ENCODE results near the gene FBXW7.

DNA sequence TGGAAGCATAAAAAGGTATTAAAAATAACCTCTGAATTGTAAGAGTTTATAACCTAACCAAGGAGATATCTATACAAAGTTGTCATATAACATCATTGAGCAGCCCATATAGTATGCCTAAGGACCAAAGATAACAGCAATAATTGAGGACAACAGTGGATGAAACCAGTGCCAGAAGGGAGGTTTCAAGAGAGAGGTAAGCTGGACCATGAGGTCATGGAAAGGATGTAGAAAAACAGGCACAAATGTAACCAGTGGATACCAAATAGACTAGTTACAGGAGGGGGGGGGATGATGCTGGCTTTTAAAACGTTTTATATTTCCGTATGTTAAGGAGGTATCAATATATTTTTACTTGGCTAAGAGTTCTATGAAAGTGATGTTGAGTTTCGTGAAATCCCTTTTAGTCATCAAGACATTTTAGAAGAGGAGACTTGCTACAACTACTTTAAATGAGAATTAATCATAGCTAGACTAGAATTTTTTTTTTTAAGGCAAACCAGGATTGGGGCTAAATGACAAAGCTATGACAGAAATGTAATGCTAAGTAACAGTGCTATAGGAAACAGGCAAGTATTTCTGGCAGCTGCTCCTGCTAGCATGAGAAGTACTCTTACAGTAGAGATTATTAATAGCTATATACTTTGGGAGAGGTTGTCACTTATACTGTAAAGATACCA, 161.1 kb downstream of the FBXW7 start:
- no peak for TF ChIP-seq CTCF (IDR thresholded peaks at IDR 0.05; ENCODE audit: poor library complexity, severe bottlenecking)
- no peak for TF ChIP-seq EZH2 (IDR thresholded peaks at IDR 0.05; ENCODE audit: borderline replicate concordance, insufficient read depth, low read length, poor library complexity, severe bottlenecking)
- no peak for TF ChIP-seq RAD21 (conservative IDR thresholded peaks at IDR 0.05)
- TF ChIP-seq, protein P1, sequence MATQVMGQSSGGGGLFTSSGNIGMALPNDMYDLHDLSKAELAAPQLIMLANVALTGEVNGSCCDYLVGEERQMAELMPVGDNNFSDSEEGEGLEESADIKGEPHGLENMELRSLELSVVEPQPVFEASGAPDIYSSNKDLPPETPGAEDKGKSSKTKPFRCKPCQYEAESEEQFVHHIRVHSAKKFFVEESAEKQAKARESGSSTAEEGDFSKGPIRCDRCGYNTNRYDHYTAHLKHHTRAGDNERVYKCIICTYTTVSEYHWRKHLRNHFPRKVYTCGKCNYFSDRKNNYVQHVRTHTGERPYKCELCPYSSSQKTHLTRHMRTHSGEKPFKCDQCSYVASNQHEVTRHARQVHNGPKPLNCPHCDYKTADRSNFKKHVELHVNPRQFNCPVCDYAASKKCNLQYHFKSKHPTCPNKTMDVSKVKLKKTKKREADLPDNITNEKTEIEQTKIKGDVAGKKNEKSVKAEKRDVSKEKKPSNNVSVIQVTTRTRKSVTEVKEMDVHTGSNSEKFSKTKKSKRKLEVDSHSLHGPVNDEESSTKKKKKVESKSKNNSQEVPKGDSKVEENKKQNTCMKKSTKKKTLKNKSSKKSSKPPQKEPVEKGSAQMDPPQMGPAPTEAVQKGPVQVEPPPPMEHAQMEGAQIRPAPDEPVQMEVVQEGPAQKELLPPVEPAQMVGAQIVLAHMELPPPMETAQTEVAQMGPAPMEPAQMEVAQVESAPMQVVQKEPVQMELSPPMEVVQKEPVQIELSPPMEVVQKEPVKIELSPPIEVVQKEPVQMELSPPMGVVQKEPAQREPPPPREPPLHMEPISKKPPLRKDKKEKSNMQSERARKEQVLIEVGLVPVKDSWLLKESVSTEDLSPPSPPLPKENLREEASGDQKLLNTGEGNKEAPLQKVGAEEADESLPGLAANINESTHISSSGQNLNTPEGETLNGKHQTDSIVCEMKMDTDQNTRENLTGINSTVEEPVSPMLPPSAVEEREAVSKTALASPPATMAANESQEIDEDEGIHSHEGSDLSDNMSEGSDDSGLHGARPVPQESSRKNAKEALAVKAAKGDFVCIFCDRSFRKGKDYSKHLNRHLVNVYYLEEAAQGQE (IDR thresholded peaks at IDR 0.05; ENCODE audit: borderline replicate concordance) = no peak
- no peak for TF ChIP-seq MXI1 (conservative IDR thresholded peaks at IDR 0.05; ENCODE audit: poor library complexity, severe bottlenecking)
- no peak for TF ChIP-seq POLR2AphosphoS5 (IDR thresholded peaks at IDR 0.05)
- TF ChIP-seq SMC3 (conservative IDR thresholded peaks at IDR 0.05; ENCODE audit: poor library complexity) = no peak
- no peak for TF ChIP-seq TAF1 (IDR thresholded peaks at IDR 0.05; ENCODE audit: low read depth)

Measured in neural cell (in vitro differentiated cells).